GM18858 (cell line): ENCODE measurements around the gene CYLC1.
A peak's percentile ranks its signal among the peaks of the same experiment; 100 is the strongest.

Source experiments
- ATAC-seq: cut with Tn5 transposase; IDR thresholded peaks from one replicate; pipeline ENCODE4 v1.9.1; 2021; ENCODE audit not compliant: unreplicated experiment

CYLC1 gene, protein sequence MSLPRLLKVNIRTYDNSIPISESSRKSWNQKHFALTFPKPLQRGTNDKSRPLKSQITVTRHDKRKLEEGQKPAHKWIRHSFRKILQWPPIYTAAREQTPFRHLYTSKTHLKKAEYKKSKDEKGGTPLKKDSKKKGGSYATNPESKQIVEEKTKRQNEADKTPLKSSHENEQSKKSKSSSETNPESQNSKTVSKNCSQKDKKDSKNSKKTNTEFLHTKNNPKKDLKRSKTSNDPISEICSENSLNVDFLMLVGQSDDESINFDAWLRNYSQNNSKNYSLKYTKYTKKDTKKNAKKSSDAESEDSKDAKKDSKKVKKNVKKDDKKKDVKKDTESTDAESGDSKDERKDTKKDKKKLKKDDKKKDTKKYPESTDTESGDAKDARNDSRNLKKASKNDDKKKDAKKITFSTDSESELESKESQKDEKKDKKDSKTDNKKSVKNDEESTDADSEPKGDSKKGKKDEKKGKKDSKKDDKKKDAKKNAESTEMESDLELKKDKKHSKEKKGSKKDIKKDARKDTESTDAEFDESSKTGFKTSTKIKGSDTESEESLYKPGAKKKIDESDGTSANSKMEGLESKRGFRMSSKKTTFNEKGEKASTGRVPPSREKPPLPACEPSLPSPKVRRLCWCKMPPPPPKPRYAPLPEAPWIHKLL

DNA sequence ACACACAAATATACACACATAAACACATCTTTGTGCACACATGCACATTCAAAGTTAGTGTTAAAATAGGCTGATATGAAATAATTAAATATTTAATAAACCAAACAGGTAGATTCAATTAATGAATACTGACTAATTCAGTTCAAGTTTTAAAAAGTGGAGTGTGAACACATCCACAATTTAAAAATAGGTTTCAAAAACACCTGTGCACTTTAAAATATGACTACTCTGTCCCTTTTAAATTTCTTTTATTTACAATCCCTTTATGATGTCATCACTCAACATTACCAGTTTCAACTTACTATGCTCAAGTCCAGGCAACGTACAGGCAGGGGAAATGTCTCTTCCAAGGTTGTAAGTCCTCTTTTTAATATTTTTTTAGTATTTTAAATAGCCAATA is at the start of gene CYLC1:
TSS of gene CYLC1 (plus strand) at position 301 of the 400 bp plus-strand sequence. CDS start at position 338, 37 bp downstream.
- ATAC-seq, result no peak

DNA sequence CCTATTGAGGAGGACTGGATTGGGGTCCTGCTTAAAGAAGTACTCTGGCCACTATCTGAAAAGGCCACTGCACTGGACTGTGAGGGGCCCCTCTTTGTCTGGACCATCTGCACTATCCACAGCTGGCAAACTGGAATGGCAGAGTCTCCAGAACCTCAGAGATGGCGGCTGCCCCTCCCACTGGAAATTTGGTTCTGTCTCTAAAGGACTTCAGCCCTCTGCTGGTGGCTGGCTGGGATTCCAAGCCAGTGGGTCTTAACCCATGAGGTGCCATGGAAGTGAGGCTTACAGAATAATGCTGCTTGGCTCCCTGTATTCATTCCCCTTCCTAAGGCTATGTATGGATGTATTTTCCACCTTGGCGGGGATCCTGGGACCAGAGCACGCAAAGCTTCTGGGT is 41.6 kb upstream of the CYLC1 start:
- no peak for ATAC-seq

DNA sequence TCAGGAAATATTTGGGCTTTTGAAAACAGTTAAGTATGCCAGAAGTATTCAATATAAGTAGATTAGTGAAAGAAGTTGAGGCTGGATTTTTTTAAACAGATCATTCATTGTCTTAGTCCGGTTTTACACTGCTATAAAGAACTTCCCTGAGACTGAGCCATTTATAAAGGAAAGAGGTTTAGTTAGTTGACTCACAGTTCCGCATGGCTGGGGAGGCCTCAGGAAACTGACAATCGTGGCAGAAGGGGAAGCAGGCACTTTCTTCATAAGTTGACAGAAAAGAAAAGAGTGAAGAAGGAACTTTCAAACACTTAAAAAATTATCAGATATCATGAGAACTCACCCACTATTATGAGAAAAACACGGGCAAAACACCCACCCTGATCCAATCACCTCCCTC is 31.1 kb upstream of the CYLC1 start:
- ATAC-seq, result no peak

DNA sequence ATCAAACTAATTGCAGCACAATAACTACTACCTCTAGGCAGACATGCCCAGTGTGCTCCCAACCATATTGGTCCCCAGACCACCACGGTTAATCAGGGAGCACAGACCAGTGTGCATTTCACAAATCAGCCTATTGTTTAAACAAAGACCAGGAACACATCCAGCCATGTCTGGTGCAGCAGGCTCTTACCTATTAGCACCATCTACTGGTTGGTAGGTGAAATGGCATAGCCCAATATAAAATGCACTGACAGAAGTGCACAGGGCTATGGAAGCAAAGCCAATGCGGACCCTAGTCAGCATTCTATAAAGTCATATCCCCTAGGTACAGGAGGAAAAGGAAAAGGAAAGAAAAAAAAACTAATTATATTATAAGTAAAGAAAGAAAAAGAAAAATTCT is 15.5 kb upstream of the CYLC1 start:
- peak; percentile 99 for ATAC-seq

DNA sequence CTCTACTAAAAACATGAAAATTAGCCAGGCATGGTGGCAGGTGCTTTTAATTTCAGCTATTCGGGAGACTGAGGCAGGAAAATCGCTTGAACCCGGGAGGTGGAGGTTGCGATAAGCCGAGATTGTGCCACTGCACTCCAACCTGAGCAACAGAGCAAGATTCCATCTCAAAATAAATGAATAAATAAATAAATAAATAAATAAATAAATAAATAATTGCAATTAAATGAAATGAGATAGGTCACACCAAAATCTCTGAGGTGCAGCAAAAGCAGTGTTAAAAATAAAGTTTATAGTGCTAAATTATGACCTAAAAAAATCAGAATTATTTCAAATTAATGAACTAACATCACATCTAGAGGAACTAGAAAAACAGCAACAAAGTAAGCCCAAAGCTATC is 13.6 kb upstream of the CYLC1 start:
- no peak for ATAC-seq

DNA sequence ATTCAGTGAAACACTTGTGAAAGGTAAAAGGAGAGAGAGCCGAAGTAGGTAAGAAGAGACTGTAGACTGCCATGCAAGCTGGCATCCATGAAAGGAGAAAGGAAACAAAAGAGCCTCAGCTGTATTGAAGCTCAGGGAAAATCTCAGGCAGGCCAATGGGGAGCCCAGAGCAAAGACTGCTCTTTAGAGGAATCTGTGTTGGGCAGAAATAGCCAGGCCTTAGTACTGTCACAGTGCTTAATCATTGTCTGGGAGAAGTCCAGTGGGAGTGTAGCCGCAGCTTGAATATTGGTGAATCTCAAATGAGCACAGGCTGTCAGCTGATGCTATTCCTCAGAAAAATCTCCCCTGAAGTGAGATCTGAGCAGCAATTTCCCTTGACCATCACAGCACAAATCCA is 27.6 kb downstream of the CYLC1 start:
- ATAC-seq, result no peak

DNA sequence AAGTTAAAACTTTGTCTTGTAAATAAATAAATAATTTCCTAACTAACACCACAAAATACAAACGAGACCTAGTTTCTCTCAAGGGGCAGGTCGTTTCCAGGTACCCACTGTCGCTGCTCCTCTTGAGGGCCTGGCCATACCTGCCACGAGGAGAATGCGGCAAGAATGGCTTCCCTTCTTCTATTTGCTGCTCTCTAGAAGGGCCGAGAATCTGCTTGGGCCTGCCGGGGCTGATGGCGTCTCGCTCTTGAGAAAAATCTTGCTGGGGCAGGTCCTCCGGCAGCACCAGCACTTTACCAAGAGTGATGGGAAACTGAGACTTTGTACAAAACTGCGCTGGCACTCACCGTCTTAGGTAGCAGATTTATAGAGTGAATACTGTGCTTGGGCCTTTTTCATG is 31.5 kb downstream of the CYLC1 start:
- no peak for ATAC-seq

DNA sequence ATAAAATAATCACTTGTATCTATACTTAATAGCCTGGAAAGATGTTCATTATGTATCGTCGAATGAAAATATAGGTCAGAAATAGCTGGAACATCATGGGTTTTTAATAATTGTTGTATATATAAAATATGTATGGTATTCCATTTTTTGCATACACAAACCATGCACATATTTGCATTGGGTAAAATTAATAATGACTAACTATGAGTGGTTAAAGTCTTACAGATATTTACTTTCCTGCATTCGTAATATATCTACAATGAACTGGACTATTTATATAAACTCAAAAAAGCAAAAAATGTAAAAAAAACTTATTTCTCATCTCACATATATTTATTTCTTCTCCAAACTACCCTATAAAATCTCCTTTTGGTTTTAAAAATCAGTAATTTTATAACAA is 46.0 kb downstream of the CYLC1 start:
- no peak for ATAC-seq

DNA sequence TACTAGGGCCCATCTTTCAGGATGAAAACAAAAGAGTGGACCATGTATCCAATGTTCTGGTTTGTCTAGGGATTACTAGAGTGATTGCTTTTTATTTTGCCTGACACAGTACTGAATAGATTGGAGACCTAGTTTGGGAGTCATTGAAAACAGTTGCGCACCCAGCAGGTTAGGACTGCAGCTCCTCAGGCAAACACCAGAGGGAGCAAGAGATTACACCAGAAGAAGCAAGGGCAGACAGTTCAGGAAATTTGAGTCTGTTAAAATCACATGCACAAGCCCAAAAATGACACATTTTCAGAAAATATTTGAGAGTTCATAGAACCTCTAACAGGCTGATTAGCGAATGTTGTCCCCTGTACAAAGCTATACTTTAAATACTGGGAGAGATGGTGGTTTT is 55.6 kb downstream of the CYLC1 start:
- ATAC-seq, result peak; percentile 58

DNA sequence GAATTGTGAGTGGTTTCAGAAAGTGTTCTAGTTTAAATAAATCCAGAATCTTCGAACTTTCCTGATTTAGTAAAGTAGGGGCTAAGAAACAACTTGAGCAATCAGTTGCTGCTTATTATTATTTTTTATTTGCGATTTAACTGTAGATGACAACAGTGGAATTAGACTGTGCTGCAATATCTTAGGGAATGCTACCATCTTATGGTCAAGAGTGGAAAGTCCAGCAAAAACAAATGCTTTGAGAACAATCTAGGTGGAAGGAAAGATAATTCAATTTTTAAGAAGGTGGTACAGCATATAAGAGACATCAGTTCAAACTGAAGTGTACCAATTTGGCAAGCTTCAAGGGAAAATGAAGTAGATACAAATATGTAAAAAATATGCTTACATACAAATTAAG is 73.3 kb downstream of the CYLC1 start:
- ATAC-seq, result no peak
